Esophagus muscularis mucosa (tissue), 4 donors: ENCODE data around the gene C20orf141. TPM values are rescaled to one million over a fixed set of nuclear protein-coding genes. Genes with fewer than 3 reads are reported as not detected.
"Not testable (repeated sequence)": the region's sequence is repeated elsewhere in the genome, so short reads cannot be mapped to it uniquely, and the experiment has no call there.

ENCODE experiments used
- DNase-seq: peaks from one replicate; pipeline ENCODE4 v3.0.0-alpha.2; 2017; ENCODE audit errors: extremely low spot score
- H3K27ac ChIP-seq, 4 donors: fragments of 200-600 bp; sonication (generic); replicated peaks in 1 of 4; 1 replicate in 3 of 4; 2 replicates in 1 of 4; pipeline ENCODE4 v1.5.1; 2016 to 2019; ENCODE audit warnings: mild to moderate bottlenecking in 1 of 4
- H3K27me3 ChIP-seq, 4 donors: fragments of 200-600 bp; sonication (generic); one replicate each; pipeline versions ENCODE4 v1.5.1 to v1.6.0; 2016 to 2019
- H3K36me3 ChIP-seq, 4 donors: fragments of 200-600 bp; sonication (generic); one replicate each; pipeline ENCODE4 v1.5.1; 2016 to 2019
- H3K4me1 ChIP-seq, 4 donors: fragments of 200-600 bp; sonication (generic); one replicate each; pipeline ENCODE4 v1.5.1; 2016 to 2019
- H3K4me3 ChIP-seq, 4 donors: fragments of 200-600 bp; sonication (generic); 1 replicate in 2 of 4; 2 replicates in 2 of 4; pipeline ENCODE4 v1.5.1; 2016 to 2019; ENCODE audit warnings: mild to moderate bottlenecking in 4 of 4, moderate library complexity in 1 of 4
- H3K9me3 ChIP-seq, 4 donors: fragments of 200-600 bp; sonication (generic); 1 replicate in 3 of 4; 2 replicates in 1 of 4; pipeline ENCODE4 v1.5.1; 2016 to 2019
- EP300 ChIP-seq: sonication (generic); formaldehyde crosslinking; IDR thresholded peaks from one replicate; pipeline ENCODE4 v1.6.1; 2017; ENCODE audit warnings: antibody characterized with exemption
- POLR2A ChIP-seq: fragments of 450-650 bp; IDR thresholded peaks from one replicate; pipeline ENCODE4 v1.6.1; 2017; ENCODE audit warnings: antibody characterized with exemption, moderate library complexity, mild to moderate bottlenecking, low read depth
- POLR2AphosphoS5 ChIP-seq, 2 donors: sonication (generic); formaldehyde crosslinking; IDR thresholded peaks; one replicate each; pipeline ENCODE4 v1.6.1; 2017; ENCODE audit warnings: antibody characterized with exemption in 2 of 2
- WGBS: methylation state at CpG from one replicate; pipeline ENCODE4 v1.1.5; 2018; 5-methylcytosine and 5-hydroxymethylcytosine counted together
- intact Hi-C: fragments of 100-400 bp; cut with DNase I; formaldehyde crosslinking; loops from one replicate; pipeline ENCODE4 v1.15.1; 2023
- total RNA-seq, 4 donors: library from RNA; depleted of rRNA; stranded (reverse); fragments of >200 nt; gene quantifications; one replicate each; pipeline versions ENCODE4 v1.1.0 to v1.2.1, GENCODE V29; 2016
- TF ChIP-seq, protein P1 (sequence below), 3 experiments: fragments of 200-600 bp in 2 of 3; fragments of 450-650 bp in 1 of 3; sonication (generic) in 2 of 3; IDR thresholded peaks; one replicate each; pipeline ENCODE4 v1.5.1; 2017 to 2019; ENCODE audit warnings: antibody characterized with exemption in 3 of 3, mild to moderate bottlenecking in 2 of 3, moderate library complexity in 1 of 3

Gene C20orf141
- not detected for total RNA-seq

DNA sequence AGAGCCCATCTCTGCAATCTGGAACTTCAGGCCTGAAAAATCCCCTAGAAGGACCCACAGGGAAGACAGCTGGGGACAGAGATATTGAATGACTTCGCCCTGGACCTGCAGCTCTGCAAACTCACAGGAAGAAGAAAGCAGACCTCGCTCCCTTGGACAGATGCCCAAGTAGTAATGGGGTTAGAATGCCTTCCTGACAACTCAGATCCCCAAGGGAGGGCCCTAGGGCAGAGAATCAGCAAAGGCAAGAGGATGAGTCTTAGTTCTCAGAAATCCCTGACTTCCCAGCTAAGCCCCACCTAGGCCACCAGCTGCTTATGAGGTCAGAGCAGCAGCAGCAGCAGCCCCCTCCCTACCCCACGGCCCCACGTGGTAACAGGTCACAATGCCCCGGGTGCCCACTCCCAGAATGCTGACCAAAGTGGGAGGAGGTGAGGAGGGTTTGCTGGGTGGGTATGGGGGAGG, at the start of gene C20orf141:
C20orf141 (plus strand) TSS at position 401 of the 465 bp plus-strand sequence. CDS start 198 bp downstream, outside the sequence.
- DNase-seq = no peak
- WGBS = 31% methylated on average over 4 of the region's 5 CpGs
- H3K27ac ChIP-seq = no peak within 1 kb of the TSS

DNA sequence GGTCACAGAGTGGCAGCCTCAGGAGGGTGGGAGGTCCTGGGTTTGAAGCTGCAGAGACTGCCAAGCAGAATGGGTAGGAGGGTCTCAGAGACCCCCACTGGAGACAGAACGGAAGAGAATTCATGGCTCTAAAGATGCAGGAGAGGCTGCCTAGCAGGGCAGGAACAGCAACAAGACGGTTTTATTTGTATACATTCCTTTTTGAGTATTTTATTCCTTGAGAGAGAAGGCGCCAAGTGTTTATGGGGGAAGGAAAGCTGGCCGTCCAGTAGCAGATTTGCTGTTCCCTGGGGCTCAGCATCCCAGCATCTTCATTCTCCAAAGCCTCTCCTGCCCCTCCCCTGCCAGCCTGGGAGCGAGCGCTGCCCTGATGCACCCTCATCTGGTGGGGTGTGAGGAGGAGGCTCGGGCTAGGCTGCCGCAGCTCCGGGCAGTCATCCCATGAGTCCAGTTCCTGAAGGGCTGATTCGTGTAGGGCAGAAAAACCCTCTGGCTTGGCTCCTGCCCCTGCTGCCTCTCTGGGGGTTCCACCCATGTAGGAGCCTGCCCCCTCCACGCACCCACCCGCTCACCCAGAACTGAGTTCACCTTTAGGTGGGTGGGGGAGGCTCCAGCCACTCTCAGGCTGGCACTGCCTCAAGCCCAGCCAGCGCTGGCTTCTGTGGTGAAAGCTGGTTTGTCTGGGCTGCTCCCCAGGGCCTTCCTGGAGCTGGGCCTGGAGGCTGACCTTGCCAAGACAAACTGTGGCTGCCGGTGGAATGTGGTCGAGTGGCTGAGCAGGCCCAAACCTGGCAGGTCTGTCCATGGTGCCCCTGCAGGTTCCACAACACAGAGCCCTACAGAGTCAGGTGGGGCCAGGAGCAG, 46.8 kb upstream of the C20orf141 start:
- no peaks in the 10 kb centered on the region for H3K36me3 ChIP-seq
- H3K4me3 ChIP-seq = no peak overlapping the region
- H3K4me1 ChIP-seq = peaks cover 0 to 13% (median 11%) of the 10 kb centered on the region in 4 donors
- intact Hi-C loops = no loop called here
- H3K9me3 ChIP-seq = no peaks in the 10 kb centered on the region
- DNase-seq = no peak
- 34% methylated on average over 9 of the region's 15 CpGs for WGBS
- H3K27ac ChIP-seq = no peak overlapping the region
- no peak for TF ChIP-seq POLR2AphosphoS5 (IDR thresholded peaks at IDR 0.05)
- TF ChIP-seq EP300 = no peak
- TF ChIP-seq POLR2A = no peak
- TF ChIP-seq, protein P1, sequence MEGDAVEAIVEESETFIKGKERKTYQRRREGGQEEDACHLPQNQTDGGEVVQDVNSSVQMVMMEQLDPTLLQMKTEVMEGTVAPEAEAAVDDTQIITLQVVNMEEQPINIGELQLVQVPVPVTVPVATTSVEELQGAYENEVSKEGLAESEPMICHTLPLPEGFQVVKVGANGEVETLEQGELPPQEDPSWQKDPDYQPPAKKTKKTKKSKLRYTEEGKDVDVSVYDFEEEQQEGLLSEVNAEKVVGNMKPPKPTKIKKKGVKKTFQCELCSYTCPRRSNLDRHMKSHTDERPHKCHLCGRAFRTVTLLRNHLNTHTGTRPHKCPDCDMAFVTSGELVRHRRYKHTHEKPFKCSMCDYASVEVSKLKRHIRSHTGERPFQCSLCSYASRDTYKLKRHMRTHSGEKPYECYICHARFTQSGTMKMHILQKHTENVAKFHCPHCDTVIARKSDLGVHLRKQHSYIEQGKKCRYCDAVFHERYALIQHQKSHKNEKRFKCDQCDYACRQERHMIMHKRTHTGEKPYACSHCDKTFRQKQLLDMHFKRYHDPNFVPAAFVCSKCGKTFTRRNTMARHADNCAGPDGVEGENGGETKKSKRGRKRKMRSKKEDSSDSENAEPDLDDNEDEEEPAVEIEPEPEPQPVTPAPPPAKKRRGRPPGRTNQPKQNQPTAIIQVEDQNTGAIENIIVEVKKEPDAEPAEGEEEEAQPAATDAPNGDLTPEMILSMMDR (IDR thresholded peaks at IDR 0.05) = no peak
- H3K27me3 ChIP-seq = peaks cover 0 to 78% (median 14%) of the 10 kb centered on the region in 4 donors

More for the DNA sequence above, at the start of gene C20orf141:
- Histone ChIP-seq H3K4me1 (peaks cover 0 to 4% (median 0%) of the 10 kb centered on the region in 4 donors), H3K36me3 (no peaks in the 10 kb centered on the region), H3K4me3 (no peak within 1 kb of the TSS), H3K27me3 (peaks cover 0 to 65% (median 5%) of the 10 kb centered on the region in 4 donors), H3K9me3 (peaks cover 0 to 14% (median 4%) of the 10 kb centered on the region in 4 donors)
- intact Hi-C loops = no loop called here
- no peak for TF ChIP-seq EP300
- TF ChIP-seq POLR2AphosphoS5 (IDR thresholded peaks at IDR 0.05) = no peak
- TF ChIP-seq, protein P1 (IDR thresholded peaks at IDR 0.05) = no peak
- TF ChIP-seq POLR2A = no peak

DNA sequence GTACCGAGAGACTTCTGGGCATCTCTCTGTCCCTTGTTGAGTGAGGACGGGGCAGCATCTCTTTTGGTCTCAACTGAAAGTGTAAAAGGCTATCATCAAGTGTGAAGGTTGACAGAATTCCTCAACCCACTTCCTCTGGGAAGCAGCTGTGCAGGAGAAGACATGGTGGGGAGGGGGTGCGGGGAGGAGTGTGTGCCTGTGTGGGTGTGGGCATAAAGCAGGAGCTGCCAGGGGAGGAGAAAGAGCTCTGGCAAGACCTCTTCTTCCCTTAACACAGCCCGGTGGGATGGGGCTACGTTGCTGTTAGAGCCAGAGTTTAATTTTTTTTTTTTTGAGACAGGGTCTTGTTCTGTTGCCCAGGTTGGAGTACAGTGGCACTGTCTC, 46.2 kb upstream of the C20orf141 start:
- DNase-seq = no peak
- intact Hi-C loops = no loop called here
- 61% methylated on average over 4 of the region's 5 CpGs for WGBS
- no peak for TF ChIP-seq EP300
- Histone ChIP-seq H3K9me3 (no peaks in the 10 kb centered on the region), H3K27me3 (peaks cover 0 to 72% (median 11%) of the 10 kb centered on the region in 4 donors), H3K4me1 (peaks cover 0 to 13% (median 11%) of the 10 kb centered on the region in 4 donors), H3K27ac (no peak overlapping the region), H3K36me3 (no peaks in the 10 kb centered on the region), H3K4me3 (no peak overlapping the region)

DNA sequence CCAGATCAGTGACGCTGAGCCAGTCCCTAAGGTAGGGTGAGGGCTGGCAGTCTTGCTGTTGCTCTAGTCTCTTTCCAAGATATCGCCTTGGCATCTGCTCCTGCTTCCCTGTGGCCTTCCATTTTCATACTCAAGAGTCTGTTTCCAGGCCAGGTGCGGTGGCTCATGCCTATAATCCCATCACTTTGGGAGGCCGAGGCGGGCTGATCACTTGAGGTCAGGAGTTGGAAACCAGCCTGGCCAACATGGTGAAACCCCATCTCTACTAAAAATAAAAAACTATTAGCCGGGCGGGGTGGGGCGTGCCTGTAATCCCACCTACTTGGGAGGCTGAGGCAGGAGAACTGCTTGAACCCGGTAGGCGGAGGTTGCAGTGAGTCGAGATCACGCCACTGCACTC, 44.7 kb upstream of the C20orf141 start:
- H3K4me1 ChIP-seq = peaks cover 0 to 13% (median 11%) of the 10 kb centered on the region in 4 donors

DNA sequence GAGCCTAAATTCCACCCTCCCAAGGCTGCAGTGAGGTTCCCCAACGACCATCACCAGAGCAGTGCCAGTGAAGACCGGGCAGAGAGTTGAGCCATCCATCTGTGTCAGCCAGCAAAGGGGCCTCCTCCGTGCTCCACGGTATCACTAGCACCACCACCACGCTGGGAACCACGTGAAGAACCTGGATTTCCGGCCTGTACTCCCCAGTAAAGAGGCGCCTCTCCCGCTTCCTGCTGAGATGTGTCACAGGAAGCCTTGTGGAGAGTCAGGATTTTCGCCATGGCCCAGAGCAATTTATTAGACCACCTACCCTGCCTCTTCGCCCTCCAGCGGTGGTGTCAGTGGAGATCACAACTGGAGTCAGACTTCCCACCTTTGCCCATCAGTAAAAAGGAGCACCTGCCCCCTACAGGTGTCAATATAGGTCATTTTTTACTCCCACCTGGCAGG, 43.1 kb upstream of the C20orf141 start:
- intact Hi-C loops = no loop called here
- TF ChIP-seq POLR2AphosphoS5 (IDR thresholded peaks at IDR 0.05) = no peak
- TF ChIP-seq, protein P1 (IDR thresholded peaks at IDR 0.05) = no peak
- TF ChIP-seq POLR2A = no peak
- TF ChIP-seq EP300 = no peak
- Histone ChIP-seq H3K27me3 (peaks cover 0 to 62% (median 4%) of the 10 kb centered on the region in 4 donors), H3K9me3 (peaks cover 0 to 10% (median 4%) of the 10 kb centered on the region in 4 donors), H3K4me3 (no peak overlapping the region), H3K27ac (no peak overlapping the region), H3K36me3 (no peaks in the 10 kb centered on the region), H3K4me1 (peaks cover 0 to 13% (median 11%) of the 10 kb centered on the region in 4 donors)
- WGBS = 47% methylated on average over 12 of the region's 12 CpGs
- no peak for DNase-seq

More for the DNA sequence above, 44.7 kb upstream of the C20orf141 start:
- H3K27ac ChIP-seq, H3K4me3 ChIP-seq, intact Hi-C loops, H3K36me3 ChIP-seq, H3K9me3 ChIP-seq, DNase-seq: not testable (repeated sequence)
- 93% methylated on average over 11 of the region's 12 CpGs for WGBS
- H3K27me3 ChIP-seq = peaks cover 0 to 66% (median 9%) of the 10 kb centered on the region in 4 donors
